Keratinocyte (primary cell): ENCODE results near the gene CWC27. TPM values are rescaled to one million over a fixed set of nuclear protein-coding genes. Genes with fewer than 3 reads are reported as not detected.

ENCODE experiments used
- DNase-seq: peaks from one replicate; pipeline ENCODE4 v3.0.0-alpha.2; 2011; ENCODE audit warnings: low read depth, missing footprints, low spot score
- FAIRE-seq: peaks from 2 replicates; lab custom pipeline; 2011; peaks lifted over from hg19 to GRCh38; lab: Jason Lieb, UNC
- H2AFZ ChIP-seq: 2 replicates; pipeline ENCODE4 v1.6.0; 2012; ENCODE audit warnings: low read length, control low read depth, inconsistent platforms; ENCODE audit not compliant: control insufficient read depth
- H3K27ac ChIP-seq: 2 replicates; pipeline ENCODE4 v1.5.1; 2011; ENCODE audit warnings: low read length; ENCODE audit not compliant: control insufficient read depth, insufficient read depth
- H3K27me3 ChIP-seq: 3 replicates; pipeline ENCODE4 v1.6.0; 2011; ENCODE audit warnings: low read length; ENCODE audit not compliant: control insufficient read depth, insufficient read depth; ENCODE audit errors: extremely low read depth
- H3K36me3 ChIP-seq, 2 experiments: 2 replicates in 1 of 2; 3 replicates in 1 of 2; pipeline ENCODE4 v1.5.1; 2011; ENCODE audit warnings: low read length in 2 of 2, mild to moderate bottlenecking in 1 of 2; ENCODE audit not compliant: control insufficient read depth in 2 of 2, insufficient read depth in 2 of 2; ENCODE audit errors: extremely low read depth in 1 of 2
- H3K4me1 ChIP-seq: 3 replicates; pipeline ENCODE4 v1.5.1; 2011; ENCODE audit warnings: low read length; ENCODE audit not compliant: control insufficient read depth, insufficient read depth; ENCODE audit errors: extremely low read depth
- H3K4me2 ChIP-seq: 3 replicates; pipeline ENCODE4 v1.6.0; 2011; ENCODE audit warnings: low read depth, low read length; ENCODE audit not compliant: control insufficient read depth, insufficient read depth; ENCODE audit errors: extremely low read depth
- H3K4me3 ChIP-seq, 3 experiments: fragments of 200-600 bp in 1 of 3; sonication (generic) in 1 of 3; 2 replicates in 2 of 3; 3 replicates in 1 of 3; pipeline ENCODE4 v1.5.1; 2011 to 2016; ENCODE audit warnings: low read length in 3 of 3, mild to moderate bottlenecking in 3 of 3, control low read depth in 2 of 3, inconsistent platforms in 1 of 3, low read depth in 1 of 3, mixed read lengths in 1 of 3, mixed run types in 1 of 3, moderate library complexity in 1 of 3; ENCODE audit not compliant: control insufficient read depth in 2 of 3, insufficient read depth in 2 of 3; ENCODE audit errors: extremely low read depth in 1 of 3
- H3K79me2 ChIP-seq: 2 replicates; pipeline ENCODE4 v1.6.0; 2012; ENCODE audit warnings: low read length; ENCODE audit not compliant: control insufficient read depth, insufficient read depth
- H3K9ac ChIP-seq: 3 replicates; pipeline ENCODE4 v1.6.0; 2011; ENCODE audit warnings: low read length; ENCODE audit not compliant: control insufficient read depth, insufficient read depth; ENCODE audit errors: extremely low read depth
- H3K9me1 ChIP-seq: 3 replicates; pipeline ENCODE4 v1.6.0; 2011; ENCODE audit warnings: low read length; ENCODE audit not compliant: control insufficient read depth, insufficient read depth; ENCODE audit errors: extremely low read depth
- H3K9me3 ChIP-seq: 2 replicates; pipeline ENCODE4 v1.5.1; 2012; ENCODE audit warnings: low read depth, low read length; ENCODE audit not compliant: control insufficient read depth
- H4K20me1 ChIP-seq: 3 replicates; pipeline ENCODE4 v1.6.0; 2011; ENCODE audit warnings: low read length; ENCODE audit not compliant: control insufficient read depth, insufficient read depth; ENCODE audit errors: extremely low read depth
- EZH2 ChIP-seq: IDR thresholded peaks from one replicate; pipeline ENCODE4 v1.6.1; 2012; ENCODE audit warnings: inconsistent platforms, mild to moderate bottlenecking, low read length, moderate library complexity
- dilution Hi-C: fragments of 300-500 bp; cut with MboI; formaldehyde crosslinking; loops from one replicate; pipeline ENCODE4 v1.7.0; 2020; ENCODE audit warnings: low sequenced_read_pairs; ENCODE audit not compliant: extremely low pct_ligation_motif_present
- polyA plus RNA-seq, 5 experiments: library from polyadenylated mRNA; depleted of rRNA in 3 of 5; stranded (reverse) in 3 of 5; stranded (forward) in 1 of 5; unstranded in 1 of 5; fragments of >200 nt; gene quantifications; 1 replicate in 1 of 5; 2 replicates in 3 of 5; 3 replicates in 1 of 5; pipeline versions ENCODE4 v1.2.1 to v1.2.3, GENCODE V29; 2011 to 2012; ENCODE audit warnings: missing spikeins in 2 of 5, low read depth in 1 of 5, low replicate concordance in 1 of 5
- TF ChIP-seq, protein P1 (sequence below), 3 experiments: IDR thresholded peaks in 1 of 3; conservative IDR thresholded peaks in 1 of 3; optimal IDR thresholded peaks in 1 of 3; 2 replicates in 2 of 3; 3 replicates in 1 of 3; pipeline versions ENCODE3 to v1.5.1; 2011; ENCODE audit warnings: low read length in 3 of 3, mild to moderate bottlenecking in 3 of 3, moderate library complexity in 2 of 3, control low read depth in 1 of 3, inconsistent platforms in 1 of 3; ENCODE audit not compliant: insufficient read depth in 2 of 3; ENCODE audit errors: extremely low read depth in 1 of 3

The CWC27 gene
- polyA plus RNA-seq, 1 donor (not counting 4 experiments of a cell fraction or from before 2014, with no cell fraction given): 31.8 TPM

DNA sequence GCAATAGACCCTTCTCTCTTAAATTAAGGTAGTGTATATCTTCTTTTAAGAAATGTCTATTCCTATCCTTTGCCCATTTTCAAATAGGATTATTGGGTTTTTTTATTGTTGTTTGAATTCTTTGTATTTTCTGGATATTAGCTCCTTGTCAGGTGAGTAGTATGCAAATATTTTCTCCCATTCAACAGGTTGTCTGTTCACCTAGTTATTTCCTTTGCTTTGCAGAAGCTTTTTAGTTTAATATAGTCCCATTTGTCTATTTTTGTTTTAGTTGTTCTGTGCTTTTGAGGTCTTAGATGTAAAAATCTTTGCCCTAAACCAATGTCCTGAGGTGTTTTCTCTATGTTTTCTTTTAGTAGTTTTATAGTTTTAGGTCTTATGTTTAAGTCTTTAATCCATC is 104.7 kb downstream of the CWC27 start:
- TF ChIP-seq, protein P1, sequence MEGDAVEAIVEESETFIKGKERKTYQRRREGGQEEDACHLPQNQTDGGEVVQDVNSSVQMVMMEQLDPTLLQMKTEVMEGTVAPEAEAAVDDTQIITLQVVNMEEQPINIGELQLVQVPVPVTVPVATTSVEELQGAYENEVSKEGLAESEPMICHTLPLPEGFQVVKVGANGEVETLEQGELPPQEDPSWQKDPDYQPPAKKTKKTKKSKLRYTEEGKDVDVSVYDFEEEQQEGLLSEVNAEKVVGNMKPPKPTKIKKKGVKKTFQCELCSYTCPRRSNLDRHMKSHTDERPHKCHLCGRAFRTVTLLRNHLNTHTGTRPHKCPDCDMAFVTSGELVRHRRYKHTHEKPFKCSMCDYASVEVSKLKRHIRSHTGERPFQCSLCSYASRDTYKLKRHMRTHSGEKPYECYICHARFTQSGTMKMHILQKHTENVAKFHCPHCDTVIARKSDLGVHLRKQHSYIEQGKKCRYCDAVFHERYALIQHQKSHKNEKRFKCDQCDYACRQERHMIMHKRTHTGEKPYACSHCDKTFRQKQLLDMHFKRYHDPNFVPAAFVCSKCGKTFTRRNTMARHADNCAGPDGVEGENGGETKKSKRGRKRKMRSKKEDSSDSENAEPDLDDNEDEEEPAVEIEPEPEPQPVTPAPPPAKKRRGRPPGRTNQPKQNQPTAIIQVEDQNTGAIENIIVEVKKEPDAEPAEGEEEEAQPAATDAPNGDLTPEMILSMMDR (optimal IDR thresholded peaks at IDR 0.05 in 1 of 3, IDR thresholded peaks at IDR 0.05 in 1 of 3, conservative IDR thresholded peaks at IDR 0.05 in 1 of 3; ENCODE audit: extremely low read depth in 1 of 3, insufficient read depth in 2 of 3, low read length in 3 of 3): no peak
- no peak for TF ChIP-seq EZH2
- dilution Hi-C loops: no loop called here

DNA sequence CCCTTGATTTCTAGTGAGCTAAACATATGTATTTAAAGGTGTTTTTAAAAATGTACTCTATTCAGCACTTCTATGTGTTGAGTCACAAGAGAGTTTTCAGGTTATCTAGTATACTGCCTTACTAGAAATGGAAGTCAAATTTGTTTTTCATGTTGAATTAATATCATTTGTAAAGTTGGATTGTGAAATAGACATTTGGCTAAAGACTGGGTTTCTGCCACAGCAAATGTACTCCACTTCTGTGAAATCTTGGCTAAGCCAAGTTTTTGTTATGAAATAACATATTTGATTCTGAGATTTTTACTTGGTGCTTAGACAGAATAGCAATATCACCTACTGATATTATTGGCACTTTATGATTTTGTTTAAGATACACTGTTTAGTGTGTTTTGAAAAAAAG is 106.0 kb downstream of the CWC27 start:
- no peak overlapping the region for H3K4me3 ChIP-seq
- no peaks in the 10 kb centered on the region for H3K9me3 ChIP-seq
- no peak overlapping the region for H3K4me2 ChIP-seq
- no peaks in the 10 kb centered on the region for H3K79me2 ChIP-seq
- H3K27me3 ChIP-seq: no peaks in the 10 kb centered on the region
- no peak overlapping the region for H2AFZ ChIP-seq
- dilution Hi-C loops: no loop called here
- FAIRE-seq: no peak
- H3K4me1 ChIP-seq: no peaks in the 10 kb centered on the region
- no peak overlapping the region for H3K27ac ChIP-seq
- no peaks in the 10 kb centered on the region for H3K36me3 ChIP-seq
- no peak for DNase-seq
- TF ChIP-seq EZH2: no peak
- TF ChIP-seq, protein P1 (optimal IDR thresholded peaks at IDR 0.05 in 1 of 3, IDR thresholded peaks at IDR 0.05 in 1 of 3, conservative IDR thresholded peaks at IDR 0.05 in 1 of 3; ENCODE audit: extremely low read depth in 1 of 3, insufficient read depth in 2 of 3, low read length in 3 of 3): no peak
- no peak overlapping the region for H3K9ac ChIP-seq
- no peaks in the 10 kb centered on the region for H4K20me1 ChIP-seq
- no peaks in the 10 kb centered on the region for H3K9me1 ChIP-seq

More for the DNA sequence above, 104.7 kb downstream of the CWC27 start:
- Histone ChIP-seq H3K27ac (no peak overlapping the region), H3K4me1 (peaks cover 3% of the 10 kb centered on the region), H3K36me3 (no peaks in the 10 kb centered on the region), H3K9me1 (no peaks in the 10 kb centered on the region), H3K27me3 (no peaks in the 10 kb centered on the region), H3K4me3 (no peak overlapping the region), H2AFZ (no peak overlapping the region), H3K9ac (no peak overlapping the region), H3K79me2 (no peaks in the 10 kb centered on the region), H3K4me2 (no peak overlapping the region), H3K9me3 (no peaks in the 10 kb centered on the region), H4K20me1 (no peaks in the 10 kb centered on the region)
- DNase-seq (no peak), FAIRE-seq (no peak)
